ENCODE data around the gene HTR2A.

The HTR2A gene

DNA sequence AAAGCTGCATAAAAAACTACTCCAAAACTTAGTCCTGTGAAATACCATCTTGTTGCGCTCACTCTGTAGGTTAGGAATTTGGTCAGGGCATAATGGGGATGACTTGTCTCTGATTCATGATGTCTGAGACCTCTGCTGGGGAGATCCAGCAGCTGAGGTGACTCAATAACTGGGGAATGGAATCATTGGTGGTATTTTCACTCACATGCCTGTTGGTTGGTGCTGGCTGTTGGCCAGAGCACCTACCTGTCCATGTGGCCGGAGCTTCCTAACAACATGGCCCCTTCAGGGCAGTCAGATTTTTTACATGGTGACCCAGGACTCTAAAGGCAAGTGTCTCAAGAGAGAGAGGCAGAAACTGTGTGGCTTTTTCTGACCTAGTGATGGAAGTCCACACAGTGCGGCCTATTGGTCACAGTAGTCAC lies 92.5 kb downstream of the HTR2A start:
- DNase-seq, result no peak

DNA sequence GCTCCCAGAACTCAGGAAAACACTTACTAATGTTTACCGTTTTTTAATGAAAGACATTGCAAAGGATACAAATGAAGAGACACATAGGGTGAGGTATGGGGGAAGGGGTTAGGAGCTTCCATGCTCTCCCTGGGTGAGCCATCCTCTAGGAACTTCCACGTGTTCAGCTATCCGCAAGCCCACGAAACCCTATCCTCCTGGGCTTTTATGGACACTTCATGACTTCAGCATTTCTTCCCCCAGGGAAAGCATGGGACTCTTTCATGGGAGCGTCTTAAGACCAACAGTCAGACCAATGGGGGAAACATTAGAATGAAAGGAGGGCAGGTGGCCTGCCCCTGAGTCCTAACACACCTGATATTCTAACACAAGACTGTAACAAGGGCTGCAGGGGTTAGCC lies 93.3 kb downstream of the HTR2A start:
- no peak for DNase-seq

GRCh38 chr13:46801858-46802257 lies 95.0 kb downstream of the HTR2A start:
- DNase-seq, result no peak

DNA sequence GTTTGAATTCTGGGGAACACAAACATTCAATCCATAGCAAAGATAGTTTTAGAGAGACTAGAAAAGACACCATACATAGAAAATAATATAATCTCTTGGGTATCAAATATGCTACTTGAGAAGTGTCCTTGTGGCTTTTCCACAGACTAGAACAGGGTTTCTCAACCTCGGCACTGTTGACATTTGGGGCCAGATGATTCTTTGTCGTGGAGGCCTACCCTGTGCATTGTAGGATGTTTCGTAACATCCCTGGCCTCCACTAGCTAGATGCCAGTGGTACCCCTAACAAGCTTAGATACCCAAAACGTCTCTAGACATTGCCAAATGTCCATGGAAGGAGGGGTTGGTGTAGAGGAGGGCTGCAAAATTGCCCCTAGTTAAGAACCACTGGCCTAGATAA lies 97.7 kb downstream of the HTR2A start:
- no peak for DNase-seq

DNA sequence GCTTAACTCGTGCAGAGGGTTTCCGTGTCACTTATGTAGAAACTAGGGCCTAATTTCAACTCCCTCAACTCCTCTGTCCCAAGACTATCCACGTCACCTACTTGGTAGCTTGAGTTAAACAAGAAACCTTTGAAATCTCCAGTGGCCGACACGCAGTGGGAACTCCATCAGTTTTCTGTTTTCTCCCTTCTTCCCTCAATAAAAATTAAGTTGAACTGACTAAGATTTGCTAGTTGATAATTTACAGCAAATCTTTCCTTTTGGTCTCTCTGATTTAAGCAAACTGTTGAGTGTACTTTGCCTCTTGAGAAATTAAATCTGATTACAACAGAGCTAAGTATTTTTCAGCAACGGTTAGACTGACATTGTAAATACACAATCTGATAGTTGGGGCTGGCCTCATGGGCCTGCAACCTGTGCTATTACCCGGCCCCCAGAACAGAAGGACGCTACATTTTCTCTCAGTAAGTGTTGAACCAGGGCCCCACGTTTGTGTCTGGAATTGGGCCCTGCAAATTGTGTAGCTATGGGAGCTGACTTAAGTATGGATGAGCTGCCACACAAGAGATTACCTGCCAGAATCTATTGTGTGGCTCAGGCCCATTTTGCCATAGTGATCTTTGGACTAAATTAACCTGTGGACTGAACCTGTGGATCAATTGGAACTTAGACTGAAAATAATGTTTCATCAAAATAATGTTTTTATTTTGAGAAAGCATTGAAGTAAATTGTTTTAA lies 99.2 kb downstream of the HTR2A start:
- no peak for DNase-seq

GRCh38 chr13:46796515-46797474 lies 100.1 kb downstream of the HTR2A start, which contains the start of gene ESD:
ESD (minus strand) TSS chr13:46797161; CDS start chr13:46791413, 5,748 bp downstream.
- peak; percentile 91 for DNase-seq

GRCh38 chr13:46796129-46796514 lies 100.7 kb downstream of the HTR2A start:
- DNase-seq, result no peak

DNA sequence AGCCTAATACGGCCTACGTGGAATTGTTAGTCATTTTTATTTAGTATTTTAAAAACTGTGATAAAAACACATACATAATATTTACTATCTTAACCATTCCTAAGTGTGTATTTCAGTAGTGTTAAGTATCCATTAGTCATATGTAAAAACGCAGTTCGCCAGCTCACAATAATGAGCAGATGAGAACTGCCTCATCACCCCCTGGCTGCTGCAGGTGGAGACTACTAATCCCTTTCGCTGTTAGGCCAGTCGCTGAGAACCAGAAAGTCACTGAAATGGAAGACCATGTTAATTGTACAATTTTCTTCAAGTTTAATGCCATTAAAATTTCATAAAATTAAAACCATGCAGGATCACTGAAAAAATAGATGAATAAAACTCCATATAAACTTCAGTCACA lies 101.5 kb downstream of the HTR2A start:
- DNase-seq, result no peak

DNA sequence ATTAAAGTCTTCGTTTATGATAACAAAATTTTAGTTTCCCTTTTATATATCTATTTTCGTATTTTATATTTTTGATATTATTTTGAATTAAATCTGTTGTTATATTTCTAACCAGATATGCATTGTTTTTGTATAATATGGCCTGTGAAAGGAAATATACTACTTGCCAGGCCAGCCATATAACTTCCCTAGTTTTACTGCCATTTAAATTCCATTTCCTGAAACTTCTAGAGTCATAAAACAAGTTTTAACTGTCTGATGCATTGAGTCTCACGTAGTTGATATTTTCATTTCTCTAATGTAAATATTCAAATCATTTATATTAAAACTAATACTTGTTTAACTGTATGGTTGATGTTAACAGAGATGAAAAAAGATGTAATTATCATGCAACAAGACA lies 113.3 kb downstream of the HTR2A start:
- no peak for DNase-seq

DNA sequence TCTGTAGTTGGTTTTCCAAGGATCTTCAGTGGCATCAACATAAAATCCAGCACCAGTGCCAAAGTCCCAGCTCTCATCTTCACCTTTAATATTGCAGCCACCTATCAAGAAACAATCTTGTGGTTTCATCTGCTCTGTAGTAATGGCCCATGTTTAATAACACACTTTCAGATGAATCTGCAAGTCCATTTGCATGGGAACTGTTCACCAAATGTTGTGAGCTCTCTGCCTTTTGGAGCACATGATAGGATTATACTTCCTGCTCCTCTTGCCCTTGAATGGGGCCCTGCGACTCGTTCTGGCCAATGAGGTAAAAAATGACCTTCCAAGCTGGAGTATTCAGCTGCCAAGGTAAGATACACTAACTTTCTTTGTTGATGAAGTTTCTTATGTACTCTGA lies 114.2 kb downstream of the HTR2A start:
- no peak for DNase-seq

- no peak for DNase-seq
Measured at GRCh38 chr13:46782066-46782465, 114.8 kb downstream of the HTR2A start.
